ENCODE measurements around the gene RBM19.

DNA sequence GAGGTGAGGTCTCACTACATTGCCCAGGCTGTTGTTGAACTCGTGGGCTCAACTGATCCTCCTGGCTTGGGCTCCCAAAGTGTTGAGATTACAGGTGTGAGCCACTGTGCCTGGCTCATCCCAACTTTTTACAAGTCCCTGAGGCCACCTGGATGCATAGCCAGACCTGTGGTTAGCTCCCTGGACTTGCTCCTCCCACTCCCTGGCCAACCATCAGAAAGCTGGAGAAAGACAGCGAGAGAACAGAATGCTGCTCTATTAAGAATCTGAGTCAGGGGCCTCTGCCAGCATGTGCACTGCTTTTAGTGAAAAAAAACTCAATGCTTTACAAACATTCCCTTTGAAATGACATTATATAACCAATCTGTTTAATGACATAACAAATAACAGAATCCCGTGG lies 78.2 kb downstream of the RBM19 start:
- TF ChIP-seq CTCF (IDR thresholded peaks at IDR 0.05) (no peak), POLR2A (IDR thresholded peaks at IDR 0.05) (no peak)

Measured in uterus (tissue), 2 donors.